Raji (cell line): ENCODE results near the gene FNDC3B.

Source experiments
- POLR2A ChIP-seq: IDR thresholded peaks from 2 replicates; pipeline ENCODE4 v1.6.1; 2011; ENCODE audit warnings: low read depth, low read length, control low read depth; ENCODE audit not compliant: insufficient read depth

Gene FNDC3B

GRCh38 chr3:172300862-172301261 lies 261.5 kb downstream of the FNDC3B start:
- no peak for TF ChIP-seq POLR2A

GRCh38 chr3:172302203-172302602 lies 262.8 kb downstream of the FNDC3B start:
- TF ChIP-seq POLR2A, result no peak

- no peak for TF ChIP-seq POLR2A
Measured at GRCh38 chr3:172303181-172303580, 263.8 kb downstream of the FNDC3B start.

GRCh38 chr3:172303941-172304558 lies 264.7 kb downstream of the FNDC3B start:
- no peak for TF ChIP-seq POLR2A

- TF ChIP-seq POLR2A, result no peak
Measured at GRCh38 chr3:172305552-172305951, 266.2 kb downstream of the FNDC3B start.

GRCh38 chr3:172305974-172306373 lies 266.6 kb downstream of the FNDC3B start:
- TF ChIP-seq POLR2A, result no peak

GRCh38 chr3:172307141-172307560 lies 267.8 kb downstream of the FNDC3B start:
- TF ChIP-seq POLR2A, result no peak

GRCh38 chr3:172309059-172309458 lies 269.7 kb downstream of the FNDC3B start:
- no peak for TF ChIP-seq POLR2A

GRCh38 chr3:172309741-172310427 lies 270.5 kb downstream of the FNDC3B start:
- no peak for TF ChIP-seq POLR2A

- TF ChIP-seq POLR2A, result no peak
Measured at GRCh38 chr3:172310428-172310760, 271.0 kb downstream of the FNDC3B start.

- TF ChIP-seq POLR2A, result no peak
Measured at GRCh38 chr3:172311217-172311616, 271.8 kb downstream of the FNDC3B start.

GRCh38 chr3:172312001-172312400 lies 272.6 kb downstream of the FNDC3B start:
- no peak for TF ChIP-seq POLR2A

- TF ChIP-seq POLR2A, result no peak
Measured at GRCh38 chr3:172312711-172313110, 273.3 kb downstream of the FNDC3B start.

- TF ChIP-seq POLR2A, result no peak
Measured at GRCh38 chr3:172313671-172314070, 274.3 kb downstream of the FNDC3B start.

- TF ChIP-seq POLR2A, result no peak
Measured at GRCh38 chr3:172314591-172315160, 275.3 kb downstream of the FNDC3B start.

- TF ChIP-seq POLR2A, result no peak
Measured at GRCh38 chr3:172315401-172316091, 276.2 kb downstream of the FNDC3B start.
